Endothelial cell of umbilical vein (primary cell): Measurements from ENCODE around the gene AHSP.

ENCODE experiments used
- CTCF ChIP-seq, 2 donors: IDR thresholded peaks; 1 replicate in 1 of 2; 2 replicates in 1 of 2; pipeline ENCODE4 v1.5.1; 2011; ENCODE audit warnings: low read length in 2 of 2, mild to moderate bottlenecking in 2 of 2, moderate library complexity in 2 of 2, control low read depth in 1 of 2, inconsistent platforms in 1 of 2, low read depth in 1 of 2; ENCODE audit not compliant: insufficient read depth in 1 of 2; ENCODE audit errors: extremely low read depth in 1 of 2
- EZH2 ChIP-seq: IDR thresholded peaks from 2 replicates; pipeline ENCODE4 v1.6.1; 2012; ENCODE audit warnings: borderline replicate concordance, low read depth, mild to moderate bottlenecking, moderate library complexity, low read length, inconsistent platforms; ENCODE audit not compliant: severe bottlenecking
- FOS ChIP-seq: IDR thresholded peaks from 2 replicates; pipeline ENCODE4 v1.6.1; 2011; ENCODE audit warnings: mild to moderate bottlenecking, low read length, moderate library complexity, borderline replicate concordance; ENCODE audit not compliant: insufficient read depth
- JUN ChIP-seq: IDR thresholded peaks from 2 replicates; pipeline ENCODE4 v1.6.1; 2011; ENCODE audit warnings: borderline replicate concordance, low read depth; ENCODE audit not compliant: insufficient read length, insufficient read depth
- MAX ChIP-seq: IDR thresholded peaks from 2 replicates; pipeline ENCODE4 v1.6.1; 2011; ENCODE audit not compliant: insufficient read depth, insufficient read length
- MYC ChIP-seq: IDR thresholded peaks from one replicate; pipeline ENCODE4 v1.6.1; 2011; ENCODE audit warnings: mild to moderate bottlenecking, low read depth, low read length
- POLR2A ChIP-seq: IDR thresholded peaks from 2 replicates; pipeline ENCODE4 v1.6.1; 2012; ENCODE audit warnings: low read depth, mild to moderate bottlenecking, control low read depth, low read length
- POLR2AphosphoS5 ChIP-seq: IDR thresholded peaks from 2 replicates; pipeline ENCODE4 v1.6.1; 2012; ENCODE audit warnings: low read depth, mild to moderate bottlenecking, control low read depth, low read length, moderate library complexity; ENCODE audit not compliant: insufficient read depth

DNA sequence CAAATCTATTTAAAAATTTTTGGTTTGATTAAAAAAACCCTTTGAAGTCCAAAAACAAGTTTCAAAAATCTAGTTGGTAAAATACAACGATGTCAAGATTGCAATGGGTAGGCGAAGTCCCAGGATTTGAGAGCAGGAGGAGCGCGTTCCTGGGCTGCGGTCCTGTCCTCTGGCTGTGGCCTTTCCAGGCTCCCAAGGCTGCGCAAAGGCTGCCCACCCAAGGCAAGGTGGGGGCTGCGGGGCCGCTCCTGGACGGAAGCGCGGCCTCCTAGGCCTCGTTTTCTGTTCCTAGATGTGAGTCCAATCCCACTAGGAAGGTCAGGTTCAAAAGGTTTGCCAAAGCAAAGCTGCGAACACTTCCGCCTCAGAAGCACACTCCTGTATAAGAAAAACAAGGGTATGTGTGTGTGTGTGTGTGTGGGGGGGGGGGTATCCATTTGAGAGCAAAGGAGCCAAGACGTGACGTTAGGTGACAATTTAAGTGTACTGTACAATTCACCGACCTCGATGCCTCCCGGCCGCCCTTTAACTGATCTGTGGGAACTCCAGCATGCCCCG lies 9.2 kb downstream of the AHSP start:
- TF ChIP-seq CTCF (IDR thresholded peaks at IDR 0.05; ENCODE audit: extremely low read depth in 1 of 2, insufficient read depth in 1 of 2, low read depth in 1 of 2, low read length in 2 of 2) = no peak
- TF ChIP-seq MYC = no peak
- TF ChIP-seq POLR2A = no peak
- TF ChIP-seq EZH2 = no peak
- no peak for TF ChIP-seq POLR2AphosphoS5
- TF ChIP-seq MAX = no peak
- TF ChIP-seq FOS = no peak
- TF ChIP-seq JUN = no peak
